Stimulated activated naive CD4-positive, alpha-beta T cell treated with Interleukin-2 at 50 U/mL for 16 hours (primary cell): ENCODE data around the gene CALCOCO1.

Experiments
- DNase-seq: peaks from one replicate; lab custom pipeline; 2025; lab: John Stamatoyannopoulos, UW

The CALCOCO1 gene

GRCh38 chr12:53751336-53752191, 24.3 kb upstream of the CALCOCO1 start, which contains the start of gene CISTR:
TSS of gene CISTR (minus strand) at chr12:53751979.
- DNase-seq, result peak; percentile 37

- peak; percentile 37 for DNase-seq
Observed at GRCh38 chr12:53750812-53751335, 23.6 kb upstream of the CALCOCO1 start.

- DNase-seq, result no peak
Observed at GRCh38 chr12:53749986-53750811, 22.9 kb upstream of the CALCOCO1 start.

GRCh38 chr12:53748072-53748840, 21.0 kb upstream of the CALCOCO1 start:
- DNase-seq, result no peak

GRCh38 chr12:53747095-53747494, 19.8 kb upstream of the CALCOCO1 start:
- no peak for DNase-seq

- peak; percentile 79 for DNase-seq
Observed at GRCh38 chr12:53746592-53747092, 19.4 kb upstream of the CALCOCO1 start.

GRCh38 chr12:53744751-53745150, 17.5 kb upstream of the CALCOCO1 start:
- DNase-seq, result no peak

GRCh38 chr12:53744130-53744441, 16.8 kb upstream of the CALCOCO1 start:
- DNase-seq, result no peak

- DNase-seq, result peak; percentile 7
Observed at GRCh38 chr12:53743266-53744129, 16.2 kb upstream of the CALCOCO1 start.

- DNase-seq, result no peak
Observed at GRCh38 chr12:53740130-53740491, 12.9 kb upstream of the CALCOCO1 start.

- DNase-seq, result no peak
Observed at GRCh38 chr12:53739214-53740129, 12.2 kb upstream of the CALCOCO1 start.

- peak; percentile 17 for DNase-seq
Observed at GRCh38 chr12:53738406-53739213, 11.4 kb upstream of the CALCOCO1 start.

GRCh38 chr12:53737951-53738405, 10.7 kb upstream of the CALCOCO1 start:
- DNase-seq, result no peak

- DNase-seq, result no peak
Observed at GRCh38 chr12:53737093-53737808, 10.0 kb upstream of the CALCOCO1 start.

- no peak for DNase-seq
Observed at GRCh38 chr12:53736592-53736991, 9.3 kb upstream of the CALCOCO1 start.

GRCh38 chr12:53735556-53735955, 8.3 kb upstream of the CALCOCO1 start:
- DNase-seq, result no peak

GRCh38 chr12:53734425-53734824, 7.2 kb upstream of the CALCOCO1 start:
- DNase-seq, result no peak

- no peak for DNase-seq
Observed at GRCh38 chr12:53733807-53734200, 6.6 kb upstream of the CALCOCO1 start.
